Activated T-cell treated with anti-CD3 and anti-CD28 coated beads for 1 hour (primary cell): Measurements from ENCODE around the gene WRAP53.

Source experiments
- DNase-seq: peaks from one replicate; pipeline ENCODE4 v3.0.0-alpha.2; 2020; ENCODE audit warnings: low read depth

The WRAP53 gene

GRCh38 chr17:7709031-7709430 lies 20.8 kb downstream of the WRAP53 start:
- DNase-seq = no peak

- no peak for DNase-seq
These were observed 22.0 kb downstream of the WRAP53 start for GRCh38 chr17:7710301-7710700.

- no peak for DNase-seq
These were observed 22.9 kb downstream of the WRAP53 start for GRCh38 chr17:7711051-7711755.

GRCh38 chr17:7712111-7712771 lies 24.0 kb downstream of the WRAP53 start:
- no peak for DNase-seq

- DNase-seq = no peak
These were observed 25.5 kb downstream of the WRAP53 start for GRCh38 chr17:7713782-7714181.

- DNase-seq = no peak
These were observed 26.7 kb downstream of the WRAP53 start for GRCh38 chr17:7714721-7715594.

- no peak for DNase-seq
These were observed 27.9 kb downstream of the WRAP53 start for GRCh38 chr17:7715936-7716886.

GRCh38 chr17:7716901-7717755 lies 28.9 kb downstream of the WRAP53 start, which contains the start of gene DNAH2:
Gene DNAH2 (plus strand): TSS chr17:7717744. CDS start chr17:7719735, 1,991 bp downstream.
- no peak for DNase-seq

GRCh38 chr17:7717756-7718350 lies 29.6 kb downstream of the WRAP53 start:
- DNase-seq = no peak

- no peak for DNase-seq
These were observed 31.4 kb downstream of the WRAP53 start for GRCh38 chr17:7719661-7720060.

- DNase-seq = no peak
These were observed 31.8 kb downstream of the WRAP53 start for GRCh38 chr17:7720125-7720524.

- no peak for DNase-seq
These were observed 33.3 kb downstream of the WRAP53 start for GRCh38 chr17:7721612-7722011.

- DNase-seq = no peak
These were observed 39.6 kb downstream of the WRAP53 start for GRCh38 chr17:7727886-7728285.

- no peak for DNase-seq
These were observed 41.5 kb downstream of the WRAP53 start for GRCh38 chr17:7729816-7730215.

- DNase-seq = no peak
These were observed 44.8 kb downstream of the WRAP53 start for GRCh38 chr17:7732981-7733539.

GRCh38 chr17:7737601-7738000 lies 49.3 kb downstream of the WRAP53 start:
- no peak for DNase-seq

- DNase-seq = no peak
These were observed 51.5 kb downstream of the WRAP53 start for GRCh38 chr17:7739746-7740145.

- no peak for DNase-seq
These were observed 52.3 kb downstream of the WRAP53 start for GRCh38 chr17:7740481-7741001.

GRCh38 chr17:7742729-7743128 lies 54.5 kb downstream of the WRAP53 start:
- no peak for DNase-seq

GRCh38 chr17:7744416-7744815 lies 56.1 kb downstream of the WRAP53 start:
- no peak for DNase-seq
